ENCODE measurements around the gene ACO2.
"Not testable (repeated sequence)": the region's sequence is repeated elsewhere in the genome, so short reads cannot be mapped to it uniquely, and the experiment has no call there.

The ACO2 gene

DNA sequence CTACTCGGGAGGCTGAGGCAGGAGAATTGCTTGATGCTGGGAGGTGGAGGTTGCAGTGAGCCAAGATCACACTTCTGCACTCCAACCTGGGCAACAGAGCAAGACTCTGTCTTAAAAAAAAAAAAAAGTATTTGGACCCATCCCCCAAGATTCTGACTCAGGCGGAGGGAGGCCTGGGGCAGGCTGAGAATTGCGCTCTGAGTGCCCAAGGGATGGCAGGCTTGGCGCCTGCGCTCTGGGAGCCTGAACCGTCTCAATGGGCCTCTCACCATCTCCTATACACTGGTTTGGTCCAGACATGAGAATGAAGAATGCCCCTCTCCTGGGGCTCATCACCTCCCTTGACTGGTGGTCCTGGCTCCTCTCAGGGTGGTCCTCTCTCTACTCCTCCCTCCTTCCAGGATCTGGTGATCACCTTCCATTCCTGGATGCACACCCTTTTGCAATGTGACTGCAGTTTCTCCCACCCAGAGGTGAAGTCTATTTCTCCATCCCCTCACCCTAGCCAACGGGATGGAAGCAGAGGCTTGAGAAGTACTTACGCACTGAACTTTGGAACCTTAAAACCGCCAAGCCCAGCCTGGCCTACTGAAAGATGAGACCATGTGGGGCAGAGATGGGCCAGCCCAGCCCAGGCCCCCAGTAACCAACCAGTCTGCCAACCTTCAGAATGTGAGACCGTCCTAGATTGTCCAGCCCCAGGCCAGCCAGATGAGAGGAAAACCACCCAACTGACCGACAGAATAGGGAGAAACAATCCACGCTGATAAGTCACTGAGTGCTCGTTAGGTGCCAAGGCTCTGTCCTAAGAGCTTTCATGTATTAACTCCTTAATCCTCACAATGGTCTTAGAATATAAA is 70.5 kb downstream of the ACO2 start:
- DNase-seq (ENCODE audit: low read depth in 3 of 3, low spot score in 1 of 3) = no peak

DNA sequence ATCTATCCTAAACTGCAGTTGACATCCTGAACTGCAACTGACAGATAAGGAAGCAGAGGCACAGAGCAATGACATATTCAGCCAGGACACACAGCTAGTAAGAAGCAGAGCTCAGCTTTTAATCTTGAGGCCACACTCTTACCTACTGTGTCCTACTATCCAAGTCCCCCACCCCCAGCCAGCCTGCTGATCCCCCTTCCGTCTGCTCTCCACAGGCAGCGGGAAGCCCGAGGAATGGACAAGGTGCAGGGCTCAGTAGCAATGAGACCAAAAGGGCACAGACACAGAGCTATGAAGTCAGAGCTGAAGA is 71.0 kb downstream of the ACO2 start:
- DNase-seq (ENCODE audit: low read depth in 3 of 3, low spot score in 1 of 3) = no peak

DNA sequence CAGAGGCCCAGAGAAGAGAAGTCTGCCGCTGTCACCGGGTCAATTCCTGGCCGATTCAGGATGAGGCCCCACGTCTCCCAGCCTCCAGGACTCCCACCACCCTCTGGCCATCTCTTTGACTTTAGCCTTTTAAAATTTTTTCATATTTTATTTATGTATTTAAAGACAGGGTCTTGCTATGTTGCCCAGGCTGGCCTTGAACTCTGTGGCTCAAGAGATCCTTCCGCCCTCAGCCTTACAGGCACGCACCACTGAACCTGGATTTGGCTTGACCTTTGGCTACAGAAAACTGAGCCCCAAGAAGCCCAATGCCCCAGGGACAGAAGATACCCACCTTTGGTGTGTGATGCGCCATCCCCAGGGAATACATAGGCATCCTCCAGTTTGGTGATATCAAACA is 71.4 kb downstream of the ACO2 start:
- DNase-seq (ENCODE audit: low read depth in 3 of 3, low spot score in 1 of 3) = no peak

DNA sequence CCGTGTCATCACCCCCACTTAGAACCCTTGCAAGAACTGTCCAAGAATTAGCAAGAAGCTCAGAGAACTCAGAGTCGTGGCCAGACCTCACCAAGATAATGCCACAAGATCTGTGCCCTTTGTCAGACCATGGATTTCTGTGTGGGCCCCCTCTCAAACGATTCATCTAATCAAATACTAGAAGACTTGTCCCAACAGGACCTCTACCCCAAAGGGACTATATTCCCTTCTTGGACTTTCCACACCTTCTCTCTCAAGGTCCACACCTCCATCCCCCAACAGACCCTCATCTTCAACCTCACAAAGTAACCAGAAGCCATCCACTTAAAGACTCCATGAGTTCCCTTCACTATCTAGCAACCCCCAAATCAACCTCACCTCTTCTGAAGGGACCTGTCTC is 72.6 kb downstream of the ACO2 start:
- no peak for DNase-seq (ENCODE audit: low read depth in 3 of 3, low spot score in 1 of 3)

DNA sequence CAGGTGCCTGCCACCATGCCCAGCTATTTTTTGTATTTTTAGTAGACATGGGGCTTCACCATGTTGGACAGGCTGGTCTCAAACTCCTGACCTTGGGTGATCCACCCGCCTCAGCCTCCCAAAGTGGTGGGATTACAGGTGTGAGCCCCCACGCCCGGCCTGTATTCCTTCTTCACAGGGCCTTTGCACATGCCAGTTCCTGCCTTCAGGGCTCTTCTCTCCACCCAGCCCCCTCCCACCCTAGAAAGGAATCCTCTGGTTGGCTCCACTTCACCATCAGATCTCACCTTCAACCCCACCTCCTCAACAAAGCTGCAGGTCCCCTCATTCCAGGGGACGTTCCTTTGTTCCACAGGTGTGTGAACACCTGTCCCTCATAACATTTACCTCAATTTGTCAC is 73.3 kb downstream of the ACO2 start:
- DNase-seq (ENCODE audit: low read depth in 3 of 3, low spot score in 1 of 3) = no peak

DNA sequence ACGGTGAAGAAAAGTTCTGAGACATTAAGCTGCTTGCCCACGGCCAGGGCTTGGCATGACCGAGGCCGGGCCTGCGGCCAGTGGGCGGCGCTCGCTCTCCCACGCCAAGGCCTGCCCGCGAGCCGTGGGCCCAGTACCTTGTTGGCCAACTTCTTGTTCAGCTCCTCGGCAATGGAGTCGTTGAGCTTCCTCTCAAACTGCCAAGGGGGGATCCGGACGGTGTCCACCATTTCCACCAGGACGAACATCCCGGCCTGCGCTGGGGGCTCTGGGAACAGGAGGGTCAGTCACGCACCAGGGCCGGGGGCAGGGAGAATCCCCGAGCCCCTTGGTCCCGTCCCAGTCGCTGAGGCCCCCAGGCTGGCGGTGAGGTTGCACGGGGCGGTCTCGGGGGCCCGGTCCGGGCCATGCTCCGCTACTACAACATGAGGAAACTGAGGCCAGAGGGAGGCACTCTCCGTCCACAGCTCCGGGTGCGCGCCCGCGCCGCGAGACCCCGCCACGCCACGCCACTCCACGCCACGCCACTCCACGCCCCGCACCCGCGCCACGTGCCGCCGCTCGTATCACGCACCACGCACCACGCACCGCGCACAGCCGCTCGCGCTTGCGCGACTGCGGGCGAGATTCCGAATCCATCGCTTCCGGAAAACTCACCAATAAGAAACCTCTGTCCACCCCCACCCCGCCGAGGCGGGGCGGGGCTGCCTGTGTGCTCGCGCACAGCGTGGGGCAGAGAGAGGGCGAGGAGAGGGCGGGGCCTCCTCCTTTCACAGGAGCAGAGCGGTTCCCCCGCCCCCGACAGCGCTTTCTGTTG is 75.1 kb downstream of the ACO2 start, which contains the start of gene POLR3H:
Gene POLR3H (minus strand): TSS at position 617 of the 817 bp plus-strand sequence. CDS start 369 bp downstream, at position 248.
- DNase-seq (ENCODE audit: low read depth in 3 of 3, low spot score in 1 of 3) = peak; percentile 86 to 95 (median 92)

DNA sequence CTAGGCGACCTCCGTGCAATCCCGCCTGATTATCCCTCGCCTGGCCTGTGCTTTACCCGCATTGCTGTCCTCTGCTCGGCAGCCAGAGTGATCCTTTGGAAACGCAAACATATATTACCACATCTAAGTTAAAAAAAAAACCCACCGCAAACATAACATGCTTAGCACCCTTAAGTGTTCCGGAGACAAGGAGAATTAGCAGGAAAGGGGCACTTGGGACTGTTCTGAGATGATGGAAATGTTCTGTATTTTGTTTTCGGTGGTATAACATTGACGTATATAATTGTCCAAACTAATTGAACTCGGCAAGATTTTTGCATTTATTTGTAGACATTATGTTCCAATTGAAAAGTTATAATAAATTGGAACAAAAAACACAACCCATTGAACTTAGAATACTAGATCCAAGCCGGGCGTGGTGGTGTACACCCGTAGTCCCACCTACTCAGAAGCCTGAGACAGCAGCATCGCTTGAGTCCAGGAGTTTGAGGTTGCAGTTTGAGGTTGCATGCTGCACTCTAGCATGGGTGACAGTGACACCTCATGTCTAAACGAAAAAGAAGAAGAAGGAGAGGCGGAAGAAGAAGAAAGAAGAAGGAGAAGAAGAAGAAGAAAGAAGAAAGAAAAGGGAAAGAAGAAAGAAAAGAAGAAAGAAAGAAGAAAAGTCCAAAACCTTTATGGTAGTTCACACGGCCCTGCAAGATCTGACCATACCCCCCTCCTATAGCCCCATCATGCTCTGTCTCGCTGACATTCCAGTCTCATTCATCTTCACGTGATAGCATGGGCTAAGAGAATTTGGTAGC is 76.0 kb downstream of the ACO2 start:
- DNase-seq (ENCODE audit: low read depth in 3 of 3, low spot score in 1 of 3) = no peak

DNA sequence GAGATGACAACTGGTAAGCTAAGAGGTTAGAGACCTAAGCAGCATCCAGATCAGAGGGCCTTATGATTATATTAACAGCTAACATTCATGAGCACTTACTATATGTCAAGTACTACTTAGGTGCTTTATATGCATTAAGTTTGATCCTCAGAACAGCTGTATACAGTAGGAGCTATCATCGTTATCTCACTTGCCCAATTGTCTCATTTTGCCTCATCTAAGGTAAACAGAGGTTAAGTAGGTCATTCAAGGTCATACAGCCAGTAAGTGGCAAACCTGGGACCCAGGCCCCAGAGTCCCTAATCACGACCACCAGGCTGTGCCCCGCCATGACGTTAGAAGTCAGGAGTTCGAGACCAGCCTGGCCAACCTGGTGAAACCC is 79.9 kb downstream of the ACO2 start:
- DNase-seq (ENCODE audit: low read depth in 3 of 3, low spot score in 1 of 3) = no peak

DNA sequence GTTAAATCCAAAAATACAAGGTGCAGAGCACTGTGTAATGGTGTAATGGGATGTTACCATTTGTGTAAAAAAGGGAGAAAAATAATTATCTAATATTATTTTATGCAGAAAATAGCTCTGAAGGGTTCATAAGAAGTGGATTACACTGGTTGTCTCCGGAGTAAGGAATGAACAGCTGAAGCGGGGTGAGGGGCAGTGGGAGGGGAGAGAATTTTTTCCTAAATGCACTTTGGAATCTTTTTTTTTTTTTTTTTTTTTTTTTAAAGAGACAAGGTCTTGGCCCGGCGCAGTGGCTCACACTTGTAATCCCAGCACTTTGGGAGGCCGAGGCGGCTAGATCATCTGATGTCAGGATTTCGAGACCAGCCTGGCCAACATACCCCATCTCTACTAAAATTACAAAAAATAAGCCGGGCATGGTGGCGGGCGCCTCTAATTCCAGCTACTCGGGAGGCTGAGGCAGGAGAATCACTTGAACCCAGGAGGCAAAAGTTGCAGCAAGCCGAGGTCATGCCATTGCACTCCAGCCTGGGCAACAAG is 82.1 kb downstream of the ACO2 start:
- DNase-seq (ENCODE audit: low read depth in 3 of 3, low spot score in 1 of 3) = no peak

DNA sequence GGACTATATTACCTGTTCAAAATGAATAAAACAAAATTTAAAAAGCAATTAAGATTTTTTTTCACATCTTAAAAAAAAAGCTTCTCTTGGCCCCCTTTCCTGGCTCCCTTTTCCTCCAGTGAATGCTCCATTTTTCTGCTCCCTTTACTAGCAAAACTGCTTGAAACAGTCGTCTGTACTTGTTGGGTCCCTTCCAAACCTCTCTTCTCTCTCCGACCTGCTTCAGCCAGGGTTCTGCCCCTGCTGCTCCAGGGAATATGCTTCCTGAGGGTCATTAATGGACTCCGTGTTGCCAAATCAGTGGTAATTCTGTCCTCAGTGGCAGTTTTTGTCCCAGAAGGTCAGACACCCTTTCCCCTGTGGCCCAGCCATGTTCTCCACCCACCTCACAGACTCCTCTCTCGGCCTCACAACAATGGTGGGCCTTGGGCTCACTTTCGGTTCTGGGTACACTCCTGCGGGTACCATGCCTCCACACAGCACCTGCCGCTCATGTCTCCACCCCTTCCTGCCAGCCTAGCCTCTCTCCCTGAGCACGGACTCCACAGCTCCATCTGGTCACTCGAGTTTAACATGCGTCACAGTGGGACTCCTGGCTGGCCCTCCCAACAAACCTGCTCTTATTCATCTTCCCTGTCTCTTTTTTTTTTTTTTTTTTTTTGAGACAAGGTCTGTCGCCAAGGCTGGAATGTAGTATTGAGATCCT is 83.1 kb downstream of the ACO2 start:
- no peak for DNase-seq (ENCODE audit: low read depth in 3 of 3, low spot score in 1 of 3)

DNA sequence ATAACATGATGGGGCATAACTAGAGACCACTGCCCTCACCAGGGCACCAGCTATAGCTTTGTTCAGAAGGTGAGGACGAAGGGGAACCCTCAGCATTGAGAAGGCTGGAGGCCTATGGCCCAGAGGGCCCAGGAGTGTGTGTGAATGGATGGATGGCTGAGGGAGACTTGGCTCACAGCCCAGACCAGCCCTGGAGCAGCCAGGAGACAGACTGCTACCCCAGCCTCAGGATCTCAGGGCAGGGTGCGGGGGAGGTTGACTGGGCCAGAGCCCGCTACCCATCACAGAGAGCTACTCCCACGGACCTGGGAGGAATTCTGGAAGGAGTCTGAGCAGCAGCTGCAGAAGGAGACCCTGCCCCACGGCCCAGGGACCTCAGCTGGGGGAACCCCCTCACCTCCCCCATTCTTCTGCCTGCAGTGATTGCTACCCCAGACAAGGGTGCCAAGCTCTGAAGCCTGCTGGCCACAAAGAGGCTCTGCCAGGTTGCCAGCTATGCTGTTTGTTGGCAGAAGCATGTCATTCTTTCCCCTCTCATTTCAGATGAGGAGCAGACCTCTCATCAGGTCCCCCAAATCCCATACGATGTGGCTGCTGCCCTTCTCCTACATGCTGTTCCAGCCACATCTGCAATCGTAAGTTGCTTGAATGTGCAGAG is 86.5 kb downstream of the ACO2 start:
- no peak for DNase-seq (ENCODE audit: low read depth in 3 of 3, low spot score in 1 of 3)

DNA sequence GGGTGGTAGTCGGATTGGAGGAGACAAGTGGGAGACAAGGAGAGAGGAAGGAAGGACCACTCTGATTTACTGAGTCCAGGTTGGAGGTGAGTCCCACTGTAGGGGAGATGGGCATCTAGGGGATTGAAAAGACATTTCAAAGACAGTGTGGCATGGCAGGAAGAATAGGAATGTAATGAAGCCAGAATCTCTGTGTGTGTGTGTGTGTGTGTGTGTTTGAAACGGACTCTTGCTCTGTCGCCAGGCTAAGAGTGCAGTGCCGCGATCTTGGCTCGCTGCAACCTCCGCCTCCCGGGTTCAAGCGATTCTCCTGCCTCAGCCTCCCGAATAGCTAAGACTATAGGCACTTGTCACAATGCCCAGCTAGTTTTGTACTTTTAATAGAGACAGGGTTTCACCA is 87.6 kb downstream of the ACO2 start:
- no peak for DNase-seq (ENCODE audit: low read depth in 3 of 3, low spot score in 1 of 3)

DNA sequence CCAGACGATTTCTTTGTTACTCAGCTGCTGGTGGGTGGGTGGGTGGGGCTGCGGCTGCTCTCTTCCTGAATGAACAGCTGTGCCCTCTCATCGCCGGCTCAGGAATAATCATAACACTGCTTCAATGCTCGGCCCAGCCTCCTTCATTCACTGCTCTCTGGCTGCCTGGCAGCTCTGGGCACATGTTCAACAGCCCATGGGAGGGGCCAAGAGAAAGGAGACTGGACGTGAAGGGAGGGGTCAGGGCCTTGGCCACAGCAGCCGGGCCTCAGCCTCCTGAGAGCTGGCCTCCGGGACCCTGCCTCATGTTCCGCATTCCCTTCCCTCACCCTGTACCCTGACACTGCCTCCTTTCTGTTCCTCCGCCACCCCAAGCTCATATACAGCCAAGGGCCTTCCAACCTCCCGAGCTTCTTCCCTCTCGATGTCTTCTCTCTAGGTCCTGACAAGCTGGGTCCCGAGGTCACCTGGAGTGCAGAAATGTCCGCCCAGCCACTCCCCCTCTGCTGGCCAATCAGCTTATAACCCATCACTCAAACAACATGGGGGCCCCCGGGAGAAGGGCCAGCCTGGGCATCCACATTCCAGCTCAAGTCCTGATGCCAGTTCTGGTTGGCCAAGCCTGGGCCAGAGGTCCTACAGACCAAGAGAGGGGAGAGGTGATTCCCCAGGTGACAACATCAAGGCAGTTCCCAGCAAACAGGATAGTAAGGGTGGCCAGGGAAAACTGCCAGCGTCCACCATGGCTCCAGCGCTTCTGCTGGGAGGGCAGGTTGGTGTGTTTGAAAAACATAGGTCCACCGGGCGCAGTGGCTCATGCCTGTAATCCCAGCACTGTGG is 88.7 kb downstream of the ACO2 start:
- no peak for DNase-seq (ENCODE audit: low read depth in 3 of 3, low spot score in 1 of 3)

DNA sequence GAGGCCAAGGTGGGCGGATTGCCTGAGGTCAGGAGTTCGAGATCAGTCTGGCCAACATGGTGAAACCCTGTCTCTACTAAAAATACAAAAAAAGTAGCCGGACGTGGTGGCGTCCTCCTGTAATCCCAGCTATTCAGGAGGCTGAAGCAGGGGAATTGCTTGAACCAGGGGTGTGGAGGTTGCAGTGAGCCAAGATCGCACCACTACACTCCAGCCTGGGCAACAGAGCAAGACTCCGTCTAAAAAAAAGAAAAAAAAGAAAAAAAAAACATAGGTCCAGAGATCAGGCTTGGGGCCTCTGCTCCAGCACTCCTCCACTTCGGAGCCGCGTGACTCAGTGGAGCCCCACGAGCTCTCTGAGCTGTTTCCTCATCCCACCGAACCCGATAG is 89.3 kb downstream of the ACO2 start:
- not testable (repeated sequence) for DNase-seq (ENCODE audit: low read depth in 3 of 3, low spot score in 1 of 3)

DNA sequence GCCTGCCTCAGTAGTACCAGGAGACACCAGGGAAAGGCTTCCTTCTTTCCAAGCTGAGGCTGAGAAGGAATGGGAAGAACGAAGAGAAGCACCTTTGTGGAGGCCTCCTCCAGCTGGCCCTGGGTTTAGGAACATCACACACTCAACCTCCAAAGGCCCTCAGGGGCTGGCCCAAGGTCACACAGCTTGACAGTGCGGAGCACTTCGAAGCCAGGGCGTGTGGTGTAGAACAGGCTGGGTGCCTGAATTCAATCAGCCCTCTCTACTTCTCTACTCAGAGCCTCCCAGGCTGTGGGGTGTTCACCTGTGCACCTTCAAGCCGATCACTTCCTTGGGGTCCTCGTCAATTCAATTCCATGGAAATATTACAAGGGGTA is 91.2 kb downstream of the ACO2 start:
- no peak for DNase-seq (ENCODE audit: low read depth in 3 of 3, low spot score in 1 of 3)

DNA sequence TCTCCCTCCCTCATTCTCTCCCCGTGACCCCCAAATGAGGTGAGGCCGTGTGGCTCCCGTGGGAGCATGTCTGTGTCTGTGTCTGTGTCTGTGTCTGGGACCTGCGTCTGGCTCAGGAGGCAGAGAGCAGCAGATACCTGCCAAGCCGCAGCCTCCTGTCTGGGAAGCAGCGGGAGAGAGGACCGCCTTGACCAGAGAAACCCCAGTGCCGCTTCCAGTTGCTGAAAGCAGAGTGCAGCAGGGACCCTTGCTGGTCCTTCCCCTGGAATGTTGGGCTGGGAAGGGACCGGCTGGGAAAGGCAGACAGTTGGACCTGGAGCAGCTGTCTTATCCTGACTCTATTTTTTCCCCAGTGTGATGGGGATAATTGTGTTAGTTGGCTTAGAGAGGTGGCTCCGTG is 92.4 kb downstream of the ACO2 start:
- no peak for DNase-seq (ENCODE audit: low read depth in 3 of 3, low spot score in 1 of 3)

DNA sequence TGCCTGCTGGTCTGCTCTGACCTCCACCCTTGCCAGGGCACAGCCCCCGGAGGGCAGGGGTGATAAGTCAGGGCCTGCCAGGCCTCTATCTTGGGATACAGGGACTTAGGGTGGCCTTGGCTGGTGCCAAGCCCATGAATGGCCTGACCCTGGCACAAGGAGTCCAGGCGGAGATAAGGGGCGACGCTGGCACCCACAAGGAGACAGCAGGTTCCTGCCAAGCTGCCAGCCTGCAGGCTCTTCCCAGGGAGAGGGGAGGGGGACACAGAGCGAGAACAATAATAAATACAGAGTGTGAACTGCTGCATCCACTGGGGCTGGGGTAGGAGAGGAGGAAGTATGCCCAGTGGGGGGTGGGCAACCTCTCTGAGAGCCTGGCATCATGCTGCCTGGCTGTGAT is 92.9 kb downstream of the ACO2 start:
- DNase-seq (ENCODE audit: low read depth in 3 of 3, low spot score in 1 of 3) = no peak

DNA sequence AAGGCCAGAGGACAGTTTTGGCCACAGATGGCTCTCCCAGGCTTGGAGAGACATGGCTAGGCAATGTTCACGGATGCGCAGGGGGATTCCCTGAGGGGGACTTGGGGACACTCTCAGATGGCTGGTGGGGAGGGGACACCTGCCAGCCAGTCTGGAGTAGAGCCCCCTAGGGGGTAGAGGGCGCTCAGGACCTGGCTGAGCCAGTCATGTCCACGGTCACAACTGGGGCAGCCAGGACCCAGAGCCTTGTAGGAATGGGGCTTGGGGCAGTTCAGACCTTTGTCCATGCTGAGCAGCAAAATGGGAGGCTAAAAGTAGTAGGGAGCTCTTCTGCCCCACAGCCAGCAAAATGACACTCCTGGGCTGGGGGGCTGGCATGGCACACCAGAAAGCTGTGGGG is 93.5 kb downstream of the ACO2 start:
- no peak for DNase-seq (ENCODE audit: low read depth in 3 of 3, low spot score in 1 of 3)

DNA sequence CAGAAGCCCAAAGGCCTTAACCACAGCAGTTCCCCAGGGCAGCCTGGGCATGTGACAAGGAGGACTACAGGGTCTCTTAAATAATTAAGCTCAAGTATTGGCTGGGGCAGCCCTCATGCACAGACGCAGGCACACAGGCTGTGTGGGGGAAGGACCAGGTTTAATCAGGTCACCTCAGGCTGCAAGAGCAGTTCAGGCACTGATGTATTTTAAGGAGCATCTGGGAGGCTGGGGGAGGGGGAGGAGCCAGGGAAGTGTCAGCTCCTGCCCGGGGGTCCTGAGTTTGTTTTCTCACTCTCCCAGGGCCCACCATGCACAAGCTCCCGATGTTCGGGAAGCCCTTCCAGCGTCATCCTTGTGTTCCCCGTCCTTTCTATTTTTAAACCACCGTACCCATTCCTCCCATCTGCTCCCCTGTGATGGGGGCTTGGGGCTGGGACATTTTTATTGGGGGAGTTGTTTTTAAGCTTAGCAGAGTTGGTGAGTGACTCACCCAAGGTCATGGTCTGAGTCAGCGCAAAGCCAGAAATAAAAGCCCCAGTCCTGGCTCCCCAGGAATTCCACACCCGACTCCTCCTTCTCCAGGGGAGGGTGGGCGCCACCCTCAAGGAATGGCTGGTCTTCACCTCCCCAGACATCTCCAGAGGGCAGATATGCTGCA is 94.3 kb downstream of the ACO2 start:
- DNase-seq (ENCODE audit: low read depth in 3 of 3, low spot score in 1 of 3) = no peak
